ENCODE data around the gene NXPE3.

The NXPE3 gene

DNA sequence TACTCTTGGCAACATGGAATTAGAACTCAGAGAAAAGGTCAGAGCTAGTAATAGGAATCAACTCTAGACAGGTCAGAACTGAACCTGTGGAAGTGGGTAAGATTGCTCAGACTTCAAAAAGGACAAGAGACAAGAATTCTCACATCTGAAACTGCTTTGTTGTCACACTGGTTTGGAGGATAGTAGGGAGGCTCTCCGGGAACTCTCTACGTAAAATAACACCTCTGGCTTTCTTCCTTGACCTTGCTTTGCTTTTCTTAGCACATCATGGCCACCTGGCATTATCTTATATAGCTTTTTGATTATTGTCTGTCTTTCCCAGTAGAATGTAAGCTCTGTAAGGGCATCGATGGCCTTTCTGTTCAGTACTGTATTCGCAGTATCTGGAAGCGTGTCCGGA lies 57.1 kb downstream of the NXPE3 start:
- POLR2A ChIA-PET, result interaction anchor here (0.6 to 1.8 kb wide), 2 partner anchors 13 to 23 kb away, joined by 3 to 6 read pairs; partner anchors contain the start of gene NFKBIZ
- H3K4me3 ChIP-seq (ENCODE audit: low read depth, low read length), result no peak overlapping the region
- no peak overlapping the region for H3K27ac ChIP-seq (ENCODE audit: extremely low read depth, low read depth, low read length)
- no peaks in the 10 kb centered on the region for H3K4me1 ChIP-seq (ENCODE audit: control insufficient read depth, insufficient read depth, low read length)
- H3K36me3 ChIP-seq (ENCODE audit: control insufficient read depth in 2 of 2, insufficient read depth in 1 of 2, low read length in 2 of 2), result no peaks in the 10 kb centered on the region
- no peak for TF ChIP-seq ZNF16 (tag by site-specific recombination; IDR thresholded peaks at IDR 0.05; ENCODE audit: low read depth)
- TF ChIP-seq KLF10 (tag by site-specific recombination; IDR thresholded peaks at IDR 0.05), result no peak
- TF ChIP-seq ZNF768 (tag by site-specific recombination; IDR thresholded peaks at IDR 0.05), result no peak
- CTCF ChIA-PET, result no interaction called here
- H3K9me3 ChIP-seq (ENCODE audit: control insufficient read depth, insufficient read depth, low read depth, low read length), result no peaks in the 10 kb centered on the region

DNA sequence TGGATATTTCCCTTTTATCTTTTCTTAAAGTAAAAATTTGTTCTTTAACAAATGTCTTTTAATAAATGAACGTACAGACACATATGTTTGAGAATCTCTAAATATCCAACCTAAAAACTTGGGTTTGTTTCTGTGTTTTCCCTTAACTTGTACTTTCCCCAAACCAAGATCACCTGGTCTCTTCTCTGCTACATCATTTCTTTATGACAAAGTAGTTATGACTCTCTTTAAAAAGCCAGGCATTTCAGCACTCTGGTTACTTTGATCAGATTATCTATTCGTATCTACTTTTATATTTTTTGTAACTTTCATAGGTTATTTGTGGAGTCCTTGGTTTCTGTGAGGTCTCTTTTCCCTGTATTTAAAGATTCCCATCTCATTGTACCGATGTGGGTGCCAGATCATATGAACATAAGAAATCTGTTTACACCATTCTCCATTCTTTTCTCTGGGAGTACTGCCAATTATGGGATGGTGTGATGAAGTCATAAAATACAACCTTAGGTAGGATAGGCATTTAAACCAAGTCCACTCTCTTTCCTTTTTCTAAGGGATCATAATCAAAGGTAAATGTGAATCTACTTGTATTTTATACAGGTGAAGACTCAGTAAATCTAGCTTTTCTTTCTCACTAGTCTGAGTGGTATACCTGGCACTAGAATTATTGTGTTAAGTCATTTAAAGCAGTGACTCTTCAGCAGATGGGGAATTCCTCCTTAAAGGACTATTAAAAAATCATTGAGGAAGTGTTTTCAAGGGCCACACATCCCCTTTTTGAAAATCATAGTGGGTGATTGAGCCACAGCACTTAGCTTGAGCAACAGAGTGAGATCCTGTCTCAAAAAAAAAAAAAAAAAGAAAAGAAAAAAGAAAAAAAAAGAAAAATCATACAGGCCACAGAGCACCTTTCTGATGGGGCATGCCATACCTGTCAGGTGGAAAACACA lies 57.9 kb downstream of the NXPE3 start:
- POLR2A ChIA-PET, result interaction anchor here (0.6 kb wide), 1 partner anchor 24 kb away, joined by 3 read pairs; no protein-coding TSS in a partner anchor
- TF ChIP-seq OSR2 (tag by site-specific recombination; IDR thresholded peaks at IDR 0.05) (no peak), ZNF174 (tag by site-specific recombination; IDR thresholded peaks at IDR 0.05) (no peak), GFI1B (tag by site-specific recombination; IDR thresholded peaks at IDR 0.05) (no peak), ZNF624 (tag by site-specific recombination; IDR thresholded peaks at IDR 0.05) (no peak), ZNF175 (tag by site-specific recombination; IDR thresholded peaks at IDR 0.05) (no peak), ZNF423 (tag by site-specific recombination; IDR thresholded peaks at IDR 0.05) (no peak), SP3 (tag by site-specific recombination; IDR thresholded peaks at IDR 0.05) (no peak), ZNF501 (tag by site-specific recombination; IDR thresholded peaks at IDR 0.05) (no peak), SETDB1 (IDR thresholded peaks at IDR 0.05; ENCODE audit: insufficient read length, low read length) (no peak), ZNF747 (tag by site-specific recombination; IDR thresholded peaks at IDR 0.05) (no peak), ZNF629 (tag by site-specific recombination; IDR thresholded peaks at IDR 0.05) (0 out of 2 replicates have a peak, but pooled peaks have one; percentile 22), ZBTB17 (tag by site-specific recombination; IDR thresholded peaks at IDR 0.05) (peak; percentile 32; the same call in 1 of the 2 replicates)
- TF ChIP-seq, protein P1, sequence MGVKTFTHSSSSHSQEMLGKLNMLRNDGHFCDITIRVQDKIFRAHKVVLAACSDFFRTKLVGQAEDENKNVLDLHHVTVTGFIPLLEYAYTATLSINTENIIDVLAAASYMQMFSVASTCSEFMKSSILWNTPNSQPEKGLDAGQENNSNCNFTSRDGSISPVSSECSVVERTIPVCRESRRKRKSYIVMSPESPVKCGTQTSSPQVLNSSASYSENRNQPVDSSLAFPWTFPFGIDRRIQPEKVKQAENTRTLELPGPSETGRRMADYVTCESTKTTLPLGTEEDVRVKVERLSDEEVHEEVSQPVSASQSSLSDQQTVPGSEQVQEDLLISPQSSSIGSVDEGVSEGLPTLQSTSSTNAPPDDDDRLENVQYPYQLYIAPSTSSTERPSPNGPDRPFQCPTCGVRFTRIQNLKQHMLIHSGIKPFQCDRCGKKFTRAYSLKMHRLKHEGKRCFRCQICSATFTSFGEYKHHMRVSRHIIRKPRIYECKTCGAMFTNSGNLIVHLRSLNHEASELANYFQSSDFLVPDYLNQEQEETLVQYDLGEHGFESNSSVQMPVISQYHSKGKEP (tag by site-specific recombination; IDR thresholded peaks at IDR 0.05), result no peak

DNA sequence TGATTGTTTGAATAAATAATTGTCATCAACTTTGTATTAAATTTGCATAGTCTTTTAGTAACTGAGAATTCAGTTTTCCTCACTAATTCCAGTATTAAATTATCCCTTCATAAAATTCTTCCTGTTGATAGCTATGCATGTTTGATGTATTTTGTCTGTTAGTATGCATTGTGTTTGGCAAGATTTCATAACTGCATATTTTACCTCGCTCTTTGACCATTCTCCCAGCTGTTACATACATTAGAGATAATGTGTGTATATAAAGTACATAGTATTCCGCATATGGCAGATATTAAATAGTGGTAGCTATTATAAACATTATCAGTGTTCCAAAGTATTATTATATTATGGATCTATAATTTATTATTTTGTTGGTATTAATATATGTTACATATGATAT lies 59.7 kb downstream of the NXPE3 start:
- ChIA-PET CTCF (no interaction called here), POLR2A (no interaction called here)
- no peaks in the 10 kb centered on the region for H3K4me1 ChIP-seq (ENCODE audit: control insufficient read depth, insufficient read depth, low read length)
- no peak overlapping the region for H3K27ac ChIP-seq (ENCODE audit: extremely low read depth, low read depth, low read length)
- H3K4me3 ChIP-seq (ENCODE audit: low read depth, low read length), result no peak overlapping the region
- H3K36me3 ChIP-seq (ENCODE audit: control insufficient read depth in 2 of 2, insufficient read depth in 1 of 2, low read length in 2 of 2), result no peaks in the 10 kb centered on the region
- H3K9me3 ChIP-seq (ENCODE audit: control insufficient read depth, insufficient read depth, low read depth, low read length), result no peaks in the 10 kb centered on the region
- TF ChIP-seq, protein P2, sequence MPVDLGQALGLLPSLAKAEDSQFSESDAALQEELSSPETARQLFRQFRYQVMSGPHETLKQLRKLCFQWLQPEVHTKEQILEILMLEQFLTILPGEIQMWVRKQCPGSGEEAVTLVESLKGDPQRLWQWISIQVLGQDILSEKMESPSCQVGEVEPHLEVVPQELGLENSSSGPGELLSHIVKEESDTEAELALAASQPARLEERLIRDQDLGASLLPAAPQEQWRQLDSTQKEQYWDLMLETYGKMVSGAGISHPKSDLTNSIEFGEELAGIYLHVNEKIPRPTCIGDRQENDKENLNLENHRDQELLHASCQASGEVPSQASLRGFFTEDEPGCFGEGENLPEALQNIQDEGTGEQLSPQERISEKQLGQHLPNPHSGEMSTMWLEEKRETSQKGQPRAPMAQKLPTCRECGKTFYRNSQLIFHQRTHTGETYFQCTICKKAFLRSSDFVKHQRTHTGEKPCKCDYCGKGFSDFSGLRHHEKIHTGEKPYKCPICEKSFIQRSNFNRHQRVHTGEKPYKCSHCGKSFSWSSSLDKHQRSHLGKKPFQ (tag by site-specific recombination; IDR thresholded peaks at IDR 0.05), result no peak
- TF ChIP-seq FEZF1 (tag by site-specific recombination; IDR thresholded peaks at IDR 0.05) (no peak), ZNF311 (tag by site-specific recombination; IDR thresholded peaks at IDR 0.05; ENCODE audit: borderline replicate concordance) (no peak), ZFHX2 (tag by site-specific recombination; conservative IDR thresholded peaks at IDR 0.05) (no peak), ZNF585B (tag by site-specific recombination; IDR thresholded peaks at IDR 0.05) (no peak), ZNF138 (tag by site-specific recombination; IDR thresholded peaks at IDR 0.05; ENCODE audit: borderline replicate concordance) (no peak), ZNF555 (tag by site-specific recombination; conservative IDR thresholded peaks at IDR 0.05) (no peak), ZNF549 (tag by site-specific recombination; IDR thresholded peaks at IDR 0.05) (no peak), ZNF10 (tag by site-specific recombination; IDR thresholded peaks at IDR 0.05) (no peak)
- TF ChIP-seq, protein P3, sequence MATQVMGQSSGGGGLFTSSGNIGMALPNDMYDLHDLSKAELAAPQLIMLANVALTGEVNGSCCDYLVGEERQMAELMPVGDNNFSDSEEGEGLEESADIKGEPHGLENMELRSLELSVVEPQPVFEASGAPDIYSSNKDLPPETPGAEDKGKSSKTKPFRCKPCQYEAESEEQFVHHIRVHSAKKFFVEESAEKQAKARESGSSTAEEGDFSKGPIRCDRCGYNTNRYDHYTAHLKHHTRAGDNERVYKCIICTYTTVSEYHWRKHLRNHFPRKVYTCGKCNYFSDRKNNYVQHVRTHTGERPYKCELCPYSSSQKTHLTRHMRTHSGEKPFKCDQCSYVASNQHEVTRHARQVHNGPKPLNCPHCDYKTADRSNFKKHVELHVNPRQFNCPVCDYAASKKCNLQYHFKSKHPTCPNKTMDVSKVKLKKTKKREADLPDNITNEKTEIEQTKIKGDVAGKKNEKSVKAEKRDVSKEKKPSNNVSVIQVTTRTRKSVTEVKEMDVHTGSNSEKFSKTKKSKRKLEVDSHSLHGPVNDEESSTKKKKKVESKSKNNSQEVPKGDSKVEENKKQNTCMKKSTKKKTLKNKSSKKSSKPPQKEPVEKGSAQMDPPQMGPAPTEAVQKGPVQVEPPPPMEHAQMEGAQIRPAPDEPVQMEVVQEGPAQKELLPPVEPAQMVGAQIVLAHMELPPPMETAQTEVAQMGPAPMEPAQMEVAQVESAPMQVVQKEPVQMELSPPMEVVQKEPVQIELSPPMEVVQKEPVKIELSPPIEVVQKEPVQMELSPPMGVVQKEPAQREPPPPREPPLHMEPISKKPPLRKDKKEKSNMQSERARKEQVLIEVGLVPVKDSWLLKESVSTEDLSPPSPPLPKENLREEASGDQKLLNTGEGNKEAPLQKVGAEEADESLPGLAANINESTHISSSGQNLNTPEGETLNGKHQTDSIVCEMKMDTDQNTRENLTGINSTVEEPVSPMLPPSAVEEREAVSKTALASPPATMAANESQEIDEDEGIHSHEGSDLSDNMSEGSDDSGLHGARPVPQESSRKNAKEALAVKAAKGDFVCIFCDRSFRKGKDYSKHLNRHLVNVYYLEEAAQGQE (tag by site-specific recombination; IDR thresholded peaks at IDR 0.05), result no peak

More for the DNA sequence above, 57.9 kb downstream of the NXPE3 start:
- H3K9me3 ChIP-seq (ENCODE audit: control insufficient read depth, insufficient read depth, low read depth, low read length), result no peaks in the 10 kb centered on the region
- CTCF ChIA-PET, result no interaction called here
- H3K4me3 ChIP-seq (ENCODE audit: low read depth, low read length), result no peak overlapping the region
- H3K4me1 ChIP-seq (ENCODE audit: control insufficient read depth, insufficient read depth, low read length), result no peaks in the 10 kb centered on the region
- no peak overlapping the region for H3K27ac ChIP-seq (ENCODE audit: extremely low read depth, low read depth, low read length)
- no peaks in the 10 kb centered on the region for H3K36me3 ChIP-seq (ENCODE audit: control insufficient read depth in 2 of 2, insufficient read depth in 1 of 2, low read length in 2 of 2)
